RCC 7860 (cell line): ENCODE results near the gene WRAP73.

ENCODE experiments used
- DNase-seq: peaks from one replicate; pipeline ENCODE4 v3.0.0-alpha.2; 2015; ENCODE audit warnings: low spot score
- FAIRE-seq: peaks from 2 replicates; lab custom pipeline; 2012; peaks lifted over from hg19 to GRCh38; lab: Jason Lieb, UNC

WRAP73 gene

GRCh38 chr1:3650248-3651025 lies 534 bp upstream of the WRAP73 start:
- FAIRE-seq, result no peak
- DNase-seq, result no peak

DNA sequence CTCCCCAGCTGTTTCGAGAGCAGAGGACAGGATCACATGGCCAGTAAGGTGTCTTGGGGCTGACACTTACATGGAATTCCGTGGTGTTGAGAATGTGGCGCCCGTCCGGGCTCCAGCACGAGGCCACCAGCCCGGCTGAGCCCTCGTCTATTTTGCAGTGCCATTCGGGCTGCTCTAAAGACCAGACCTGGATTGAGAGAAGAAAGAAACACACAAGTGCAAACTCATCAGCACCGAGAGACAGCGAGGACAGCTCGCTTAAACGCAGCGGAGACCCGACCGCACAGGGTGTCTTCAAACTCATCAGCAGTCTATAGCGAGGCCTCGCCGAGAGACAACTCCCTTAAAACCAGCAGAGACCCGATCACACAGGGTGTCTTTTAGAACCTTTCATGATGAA lies 3.3 kb downstream of the WRAP73 start:
- FAIRE-seq (no peak), DNase-seq (no peak)

DNA sequence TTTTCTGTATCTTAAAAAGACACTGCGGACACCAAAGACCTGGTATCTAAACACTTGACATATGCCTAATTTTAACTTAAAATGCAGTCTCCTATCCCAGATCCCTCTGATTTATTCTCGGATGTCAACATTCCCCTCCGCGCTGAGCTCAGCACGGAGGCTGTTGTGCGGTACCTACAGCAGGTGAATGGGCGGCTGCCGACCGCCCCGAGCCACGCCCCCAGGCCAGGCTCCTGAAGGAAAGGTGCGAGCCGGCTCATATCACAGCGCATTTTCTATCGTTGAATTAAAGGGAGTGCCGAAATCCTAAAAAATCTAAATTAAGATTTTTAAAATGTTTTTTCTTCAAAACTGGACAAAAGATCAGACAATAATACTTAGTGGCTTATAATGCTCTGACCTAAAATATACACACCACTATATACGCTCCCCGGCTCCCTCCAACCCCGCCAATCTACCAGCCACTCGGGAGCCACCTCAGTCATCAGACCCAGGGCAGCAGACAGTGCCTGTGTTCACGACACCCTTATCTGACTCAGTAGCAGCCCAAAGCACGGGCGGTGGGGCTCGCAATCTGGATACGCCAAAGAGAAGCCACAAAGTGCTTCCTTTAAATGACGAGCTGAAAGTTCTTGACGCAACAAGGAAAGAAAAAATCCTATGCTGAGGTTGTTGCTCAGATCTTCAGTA lies 4.1 kb downstream of the WRAP73 start:
- DNase-seq, result no peak
- FAIRE-seq, result no peak

DNA sequence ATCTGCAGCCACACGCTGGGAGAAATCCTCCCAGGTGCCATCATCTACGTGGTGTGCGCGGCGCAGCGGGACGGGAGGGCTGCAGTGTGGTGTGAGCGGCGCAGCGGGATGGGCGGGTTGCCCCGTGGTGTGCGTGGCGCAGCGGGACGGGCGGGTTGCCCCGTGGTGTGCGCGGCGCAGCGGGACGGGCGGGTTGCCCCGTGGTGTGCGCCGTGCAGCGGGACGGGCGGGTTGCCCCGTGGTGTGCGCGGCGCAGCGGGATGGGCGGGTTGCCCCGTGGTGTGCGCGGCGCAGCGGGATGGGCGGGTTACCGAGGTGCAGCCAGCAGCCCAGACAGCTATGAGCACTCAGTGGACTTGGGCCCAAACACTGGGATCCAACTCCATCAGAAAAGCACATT lies 4.7 kb downstream of the WRAP73 start:
- DNase-seq, result no peak
- no peak for FAIRE-seq

DNA sequence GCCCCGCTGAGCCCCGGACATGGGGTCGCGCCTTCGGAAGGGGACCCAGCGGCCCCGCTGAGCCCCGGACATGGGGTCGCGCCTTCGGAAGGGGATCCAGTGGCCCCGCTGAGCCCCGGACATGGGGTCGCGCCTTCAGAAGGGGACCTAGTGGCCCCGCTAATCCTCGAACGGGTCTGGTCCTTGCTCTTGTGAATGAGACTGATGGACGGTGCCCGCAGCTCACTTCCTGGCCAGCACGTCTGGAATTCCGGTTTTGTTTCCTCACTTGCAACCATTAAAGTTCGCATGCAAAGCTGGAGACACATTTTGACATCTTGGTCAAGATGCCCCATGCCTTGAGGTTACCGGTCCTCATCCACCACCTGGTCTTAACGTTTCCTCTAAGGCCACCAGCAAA lies 5.6 kb downstream of the WRAP73 start:
- DNase-seq (no peak), FAIRE-seq (no peak)

DNA sequence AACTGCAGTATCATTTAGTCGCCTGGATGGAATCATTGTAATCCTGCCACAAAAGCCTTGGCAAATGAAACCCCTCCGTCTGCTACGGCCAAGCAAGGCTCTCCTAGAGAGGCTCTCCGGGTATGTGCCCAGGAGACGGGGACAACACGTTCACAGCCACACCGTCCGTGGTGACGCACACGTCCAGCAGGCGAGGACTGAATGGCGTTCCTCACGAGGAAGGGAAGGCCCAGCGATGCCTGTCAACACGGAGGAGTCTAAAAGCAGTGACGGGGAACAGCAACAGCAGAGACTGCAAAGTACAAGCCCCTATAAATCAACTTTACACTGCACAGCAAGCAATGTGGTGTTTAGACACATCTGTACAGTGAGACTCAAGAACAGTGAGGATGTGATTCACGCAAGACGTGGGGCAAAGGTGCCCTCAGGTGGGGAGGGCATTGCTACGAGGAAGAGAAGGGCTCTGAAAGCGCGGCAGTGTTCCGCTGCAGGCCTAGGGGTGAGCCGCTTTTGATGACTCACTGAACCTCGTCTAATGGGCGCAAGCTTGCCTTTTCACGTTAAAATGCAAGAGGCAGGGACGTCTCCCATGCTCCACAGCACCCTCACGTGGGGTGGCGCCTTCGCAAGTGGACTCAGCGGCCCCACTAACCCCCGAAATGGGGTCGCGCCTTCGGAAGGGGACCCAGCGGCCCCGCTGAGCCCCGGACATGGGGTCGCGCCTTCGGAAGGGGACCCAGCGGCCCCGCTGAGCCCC lies 6.8 kb downstream of the WRAP73 start:
- no peak for DNase-seq
- no peak for FAIRE-seq

- DNase-seq (no peak), FAIRE-seq (no peak)
Measured at GRCh38 chr1:3641816-3642215, 8.1 kb downstream of the WRAP73 start.

DNA sequence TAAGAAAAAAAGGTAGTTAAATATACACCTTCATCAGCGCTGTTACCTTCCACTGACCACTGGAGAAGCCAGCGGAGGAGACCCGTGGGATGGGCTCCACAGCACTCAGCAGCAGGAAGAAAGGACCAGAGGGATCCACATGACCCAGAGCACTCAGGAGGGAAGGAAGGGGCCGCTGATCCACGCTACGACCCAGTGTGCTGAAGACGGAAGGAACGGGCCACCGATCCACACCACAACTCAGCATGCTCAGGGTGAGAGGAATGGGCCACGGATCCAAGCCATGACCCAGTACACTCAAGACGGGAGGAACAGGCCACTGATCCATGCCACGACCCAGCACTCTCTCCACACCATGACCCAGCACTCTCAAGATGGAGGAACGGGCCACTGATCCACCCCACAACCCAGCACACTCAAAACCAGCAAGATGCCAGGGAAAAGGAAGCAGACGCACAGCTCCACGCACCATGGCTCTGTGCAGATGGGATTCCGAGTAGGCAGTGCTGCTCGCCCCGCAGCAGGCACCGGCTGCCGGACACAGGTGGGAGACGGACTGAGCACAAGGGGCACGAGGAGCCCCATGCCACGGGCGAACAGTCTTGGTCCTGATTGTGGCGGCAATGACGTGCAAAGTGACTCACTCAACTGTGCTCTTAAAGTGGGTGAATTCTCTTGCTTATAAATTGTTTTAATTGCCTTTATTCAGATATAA lies 8.7 kb downstream of the WRAP73 start:
- DNase-seq (no peak), FAIRE-seq (no peak)

GRCh38 chr1:3640121-3640837 lies 9.6 kb downstream of the WRAP73 start:
- DNase-seq (no peak), FAIRE-seq (no peak)

DNA sequence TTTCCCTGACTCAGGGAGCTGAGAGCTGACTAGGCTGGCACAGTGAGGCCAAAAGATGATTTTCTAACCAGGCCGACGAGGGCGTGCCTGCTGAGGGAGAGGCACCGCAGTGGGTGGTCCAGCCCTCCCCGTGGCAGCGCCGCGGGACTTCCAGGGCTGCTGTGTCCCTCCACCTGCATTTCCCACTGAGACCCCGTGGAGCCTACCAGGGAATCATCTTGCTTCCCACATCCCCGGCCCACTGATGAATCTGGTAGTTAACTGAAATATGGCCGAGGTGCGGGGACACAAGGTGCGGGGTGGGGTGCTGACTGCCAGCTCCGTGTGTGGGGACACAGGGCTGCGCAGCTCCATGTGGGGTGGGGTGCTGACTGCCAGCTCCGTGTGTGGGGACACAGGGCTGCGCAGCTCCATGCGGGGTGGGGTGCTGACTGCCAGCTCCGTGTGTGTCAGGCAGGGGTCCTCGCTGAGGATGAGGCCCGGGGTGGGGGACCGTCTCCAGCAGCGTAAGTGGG lies 10.4 kb downstream of the WRAP73 start:
- no peak for DNase-seq
- FAIRE-seq, result no peak

DNA sequence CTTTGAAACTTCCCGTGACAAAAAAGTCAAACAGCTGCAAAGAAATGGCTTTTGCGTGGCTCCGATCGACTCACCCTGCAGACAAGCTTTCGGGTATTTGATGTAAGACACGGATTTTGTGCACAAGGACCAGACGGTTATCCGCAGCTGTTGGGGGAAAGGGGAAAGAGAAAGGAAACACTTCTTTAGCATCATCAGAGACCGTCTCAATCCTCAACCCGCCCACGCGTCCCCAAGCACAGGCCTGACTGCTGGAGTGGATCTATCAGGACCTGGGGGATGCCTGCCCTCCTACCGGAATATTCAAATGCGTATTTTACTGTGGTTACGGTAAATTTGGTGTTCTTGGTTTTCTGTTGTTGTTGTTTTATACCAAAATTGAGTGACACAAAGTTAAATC lies 11.2 kb downstream of the WRAP73 start:
- FAIRE-seq (no peak), DNase-seq (no peak)

DNA sequence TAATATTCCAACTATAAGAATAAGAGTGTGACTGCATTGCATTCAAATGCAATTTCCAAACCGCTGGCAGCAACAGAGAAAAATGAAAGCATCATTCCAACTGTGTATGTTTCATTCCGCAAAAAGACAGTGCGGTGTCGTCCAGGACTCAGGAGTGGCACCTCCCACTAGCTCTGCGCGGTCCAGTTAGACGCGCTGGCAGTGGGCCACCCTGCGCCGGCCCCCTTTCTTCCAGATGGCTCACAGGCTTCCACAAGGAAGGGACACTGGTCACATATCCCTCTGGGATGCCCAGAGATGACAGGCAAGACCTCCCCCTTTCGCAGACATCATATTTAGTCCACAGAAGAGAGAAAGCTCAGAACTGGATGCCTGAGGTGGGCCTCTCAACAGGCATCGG lies 11.9 kb downstream of the WRAP73 start:
- no peak for DNase-seq
- FAIRE-seq, result no peak

DNA sequence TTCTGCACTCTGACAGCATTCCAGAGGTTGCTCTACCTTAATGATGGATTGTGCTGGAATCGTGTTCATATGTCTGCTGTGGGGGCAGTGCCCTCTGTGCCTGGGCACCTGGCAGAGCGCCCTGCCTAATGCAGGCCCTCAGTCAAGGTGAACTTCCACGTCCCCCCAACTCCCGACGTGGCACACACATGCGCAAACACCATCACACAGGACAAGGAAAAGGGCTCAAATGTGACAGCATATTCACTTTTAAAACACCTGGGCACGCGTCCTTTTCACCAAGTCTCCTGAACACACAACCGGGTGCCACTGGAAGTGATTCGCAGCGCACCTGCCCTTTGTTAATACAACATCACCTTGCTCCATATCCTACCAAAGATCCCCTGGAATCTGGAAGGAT lies 13.4 kb downstream of the WRAP73 start:
- DNase-seq, result no peak
- no peak for FAIRE-seq

DNA sequence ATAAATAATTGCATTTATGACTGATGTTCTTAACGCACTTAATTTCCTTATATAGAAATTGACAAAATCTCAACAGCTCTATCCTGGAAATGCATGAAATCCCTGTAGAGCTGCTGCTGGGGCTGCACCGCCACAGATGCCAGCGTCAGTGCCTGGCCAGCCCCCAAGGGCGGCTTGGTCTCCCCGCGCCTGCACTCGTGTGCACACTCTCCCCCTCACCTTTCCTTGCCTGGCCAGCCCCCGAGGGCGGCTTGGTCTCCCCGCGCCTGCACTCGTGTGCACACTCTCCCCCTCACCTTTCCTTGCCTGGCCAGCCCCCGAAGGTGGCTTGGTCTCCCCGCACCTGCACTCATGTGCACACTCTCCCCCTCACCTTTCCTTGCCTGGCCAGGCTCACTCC lies 13.8 kb downstream of the WRAP73 start:
- DNase-seq (no peak), FAIRE-seq (no peak)

DNA sequence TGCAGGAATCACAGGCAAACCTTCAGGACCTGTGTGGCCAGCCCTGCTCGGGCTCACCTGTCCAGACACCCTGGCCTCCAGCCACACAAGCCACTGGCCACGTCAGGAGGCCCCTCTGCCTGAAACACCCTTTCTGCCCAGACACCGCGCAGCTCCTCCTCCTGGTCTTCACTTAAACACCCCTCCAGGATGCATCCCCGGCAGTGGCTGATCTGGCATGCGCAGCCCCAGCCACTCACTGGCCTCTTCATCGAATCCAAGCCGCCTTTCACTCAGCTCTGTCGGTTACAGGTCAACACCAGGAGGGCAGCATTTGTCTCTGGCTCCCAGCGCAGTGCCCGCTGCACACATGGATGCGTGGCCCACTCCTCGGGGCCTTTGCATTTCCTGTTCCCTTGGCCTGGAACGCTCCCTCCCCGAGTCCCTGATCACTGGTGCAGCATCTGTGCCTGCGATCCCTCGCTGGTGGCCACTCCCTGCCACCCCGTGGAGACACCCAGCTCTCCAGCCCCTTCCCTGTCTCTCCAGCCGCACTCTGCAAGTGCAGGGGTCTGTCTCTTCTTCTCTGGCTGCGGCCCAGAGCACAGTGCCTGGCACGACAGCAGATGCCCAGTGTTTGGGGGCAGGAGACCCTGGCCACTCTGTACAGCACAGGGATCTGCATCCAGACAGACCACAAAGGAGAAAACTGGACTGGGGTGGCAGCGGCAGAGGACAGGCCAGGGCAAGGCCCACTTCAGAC lies 15.7 kb downstream of the WRAP73 start:
- DNase-seq (no peak), FAIRE-seq (no peak)

DNA sequence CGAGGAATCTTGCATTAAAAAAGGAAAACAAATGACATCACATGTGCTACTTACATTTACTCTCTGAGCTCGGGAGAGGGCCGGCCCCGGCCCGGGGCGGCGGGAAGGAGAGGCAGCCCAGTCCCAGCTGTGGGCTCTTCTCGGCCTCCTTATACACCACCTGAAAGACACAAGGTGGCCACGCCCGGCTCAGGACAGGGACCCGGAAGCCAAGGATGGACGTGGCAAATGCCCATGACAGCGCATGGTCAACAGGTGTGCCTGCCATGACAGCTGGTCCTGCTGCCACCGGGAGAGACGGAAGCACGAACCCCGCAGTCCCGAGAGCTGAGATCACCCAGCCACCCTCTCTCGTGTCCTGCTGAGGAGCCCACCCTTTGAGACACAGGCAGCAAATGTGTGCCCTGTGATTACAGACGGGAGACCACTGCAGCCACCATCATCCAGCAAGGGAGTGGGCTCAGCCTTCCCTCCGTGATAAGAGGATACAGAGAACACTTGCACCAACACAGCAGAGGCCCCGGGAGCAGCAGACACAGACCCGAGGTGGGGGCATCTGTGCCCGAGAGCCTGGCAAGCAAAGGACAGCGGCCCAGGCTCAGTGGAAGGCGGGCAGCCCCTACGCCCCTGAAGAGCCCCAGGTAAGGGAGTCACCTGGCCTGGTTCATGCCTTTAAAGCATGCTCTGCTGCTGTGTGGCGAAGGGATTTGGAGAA lies 16.4 kb downstream of the WRAP73 start:
- FAIRE-seq, result no peak

GRCh38 chr1:3632716-3633343 lies 17.1 kb downstream of the WRAP73 start:
- no peak for FAIRE-seq
- no peak for DNase-seq

More for the DNA sequence above, 16.4 kb downstream of the WRAP73 start:
- DNase-seq, result no peak

GRCh38 chr1:3632298-3632697 lies 17.6 kb downstream of the WRAP73 start:
- FAIRE-seq (no peak), DNase-seq (no peak)
